LNCaP clone FGC (cell line): Measurements from ENCODE around the gene SERTM2.

ENCODE experiments used
- DNase-seq: peaks from one replicate; pipeline ENCODE4 v3.0.0-alpha.2; 2011; ENCODE audit warnings: low read depth
- H3K4me3 ChIP-seq: 2 replicates; pipeline ENCODE4 v1.5.1; 2011; ENCODE audit warnings: mild to moderate bottlenecking, low read depth, low read length, control low read depth
- TF ChIP-seq, protein P1 (sequence below): IDR thresholded peaks from 2 replicates; pipeline ENCODE4 v1.5.1; 2012; ENCODE audit warnings: mild to moderate bottlenecking; ENCODE audit not compliant: control insufficient read depth, insufficient read depth; ENCODE audit errors: extremely low read depth

Gene SERTM2

DNA sequence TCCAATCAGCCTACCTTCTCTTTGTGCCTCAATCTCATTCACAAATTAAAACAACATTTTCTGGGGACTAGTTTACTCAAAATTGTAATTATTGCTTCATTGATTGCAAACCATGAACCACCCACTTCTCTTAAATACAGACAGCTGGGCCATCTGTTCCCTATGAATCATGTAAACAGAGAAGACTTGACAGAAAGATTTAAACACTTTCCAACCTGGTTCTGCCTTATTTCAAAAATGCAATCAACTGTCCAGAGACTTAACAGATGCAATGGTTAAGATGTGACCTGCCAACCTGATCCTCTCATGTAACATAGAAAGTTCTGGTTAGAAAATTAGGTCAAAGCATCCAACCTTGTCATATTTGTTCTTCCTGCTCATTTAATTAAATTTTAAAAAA is 20.8 kb upstream of the SERTM2 start:
- TF ChIP-seq, protein P1, sequence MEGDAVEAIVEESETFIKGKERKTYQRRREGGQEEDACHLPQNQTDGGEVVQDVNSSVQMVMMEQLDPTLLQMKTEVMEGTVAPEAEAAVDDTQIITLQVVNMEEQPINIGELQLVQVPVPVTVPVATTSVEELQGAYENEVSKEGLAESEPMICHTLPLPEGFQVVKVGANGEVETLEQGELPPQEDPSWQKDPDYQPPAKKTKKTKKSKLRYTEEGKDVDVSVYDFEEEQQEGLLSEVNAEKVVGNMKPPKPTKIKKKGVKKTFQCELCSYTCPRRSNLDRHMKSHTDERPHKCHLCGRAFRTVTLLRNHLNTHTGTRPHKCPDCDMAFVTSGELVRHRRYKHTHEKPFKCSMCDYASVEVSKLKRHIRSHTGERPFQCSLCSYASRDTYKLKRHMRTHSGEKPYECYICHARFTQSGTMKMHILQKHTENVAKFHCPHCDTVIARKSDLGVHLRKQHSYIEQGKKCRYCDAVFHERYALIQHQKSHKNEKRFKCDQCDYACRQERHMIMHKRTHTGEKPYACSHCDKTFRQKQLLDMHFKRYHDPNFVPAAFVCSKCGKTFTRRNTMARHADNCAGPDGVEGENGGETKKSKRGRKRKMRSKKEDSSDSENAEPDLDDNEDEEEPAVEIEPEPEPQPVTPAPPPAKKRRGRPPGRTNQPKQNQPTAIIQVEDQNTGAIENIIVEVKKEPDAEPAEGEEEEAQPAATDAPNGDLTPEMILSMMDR: no peak
- no peak overlapping the region for H3K4me3 ChIP-seq
- no peak for DNase-seq

DNA sequence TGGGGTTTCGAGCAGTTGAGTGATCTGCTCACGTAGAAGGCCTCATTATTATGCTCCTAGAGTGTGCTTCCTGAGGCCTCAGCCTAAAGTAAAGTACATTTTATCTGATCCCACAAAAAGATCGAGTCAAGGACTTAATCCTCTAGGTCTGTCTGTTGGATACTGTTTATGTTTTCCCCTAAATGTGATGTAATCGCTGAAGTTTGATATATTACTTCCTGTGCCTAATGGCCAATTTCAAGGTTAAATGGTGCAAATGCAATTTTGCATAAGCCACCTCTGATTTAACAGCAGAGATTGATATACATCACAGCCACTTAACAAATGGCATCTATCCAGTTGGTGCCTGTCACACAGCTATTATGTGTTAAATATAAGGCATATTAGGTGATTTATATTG is 19.4 kb upstream of the SERTM2 start:
- H3K4me3 ChIP-seq: no peak overlapping the region
- DNase-seq: no peak
- TF ChIP-seq, protein P1: no peak

GRCh38 chrX:111498538-111499103 is 12.8 kb upstream of the SERTM2 start:
- no peak for DNase-seq
- no peak overlapping the region for H3K4me3 ChIP-seq
- TF ChIP-seq, protein P1: no peak

DNA sequence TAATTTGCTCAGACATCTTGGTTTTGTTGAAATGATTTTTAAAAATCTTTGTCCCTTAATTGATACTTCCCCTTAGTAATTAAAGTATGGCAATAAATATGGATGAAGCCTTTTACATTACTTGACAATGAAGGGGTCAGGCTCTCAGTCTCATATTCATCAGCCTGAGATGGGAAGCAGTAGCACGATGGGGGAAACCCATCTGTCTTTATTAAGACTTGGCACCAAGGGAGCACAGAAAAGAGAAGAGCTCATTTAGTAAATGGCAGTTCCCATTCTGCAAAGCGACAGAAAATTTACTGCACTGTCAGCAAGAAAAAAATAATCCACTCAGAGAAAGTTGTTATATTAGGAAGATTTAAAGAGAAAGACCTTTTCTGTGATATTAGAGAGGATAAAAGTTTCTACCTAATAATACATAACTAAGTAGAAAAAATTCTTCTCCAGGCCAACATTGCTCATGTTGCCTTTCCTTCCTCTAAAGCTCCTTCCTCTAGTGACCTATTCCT is 7.9 kb upstream of the SERTM2 start:
- DNase-seq: no peak
- no peak overlapping the region for H3K4me3 ChIP-seq
- TF ChIP-seq, protein P1: no peak

DNA sequence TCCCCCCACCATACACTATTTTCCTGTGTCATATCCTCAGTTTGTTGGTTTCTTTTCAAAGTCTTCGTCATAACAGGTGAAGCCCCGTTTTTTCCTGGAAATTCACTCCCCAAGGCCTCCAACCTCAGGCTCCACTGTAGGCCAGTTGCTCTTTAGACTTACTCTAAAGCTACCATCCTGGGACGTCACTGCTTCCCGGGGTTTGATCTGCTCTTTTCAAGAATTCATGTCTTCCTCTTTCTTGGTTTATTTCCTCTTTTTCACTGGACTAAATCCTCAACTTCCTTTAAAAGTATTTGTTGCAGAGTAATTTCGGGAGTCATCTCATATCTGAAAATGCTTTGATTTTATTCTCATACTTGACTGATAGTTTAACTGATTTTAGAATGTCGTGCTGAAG is 6.5 kb upstream of the SERTM2 start:
- TF ChIP-seq, protein P1: no peak
- DNase-seq: no peak

DNA sequence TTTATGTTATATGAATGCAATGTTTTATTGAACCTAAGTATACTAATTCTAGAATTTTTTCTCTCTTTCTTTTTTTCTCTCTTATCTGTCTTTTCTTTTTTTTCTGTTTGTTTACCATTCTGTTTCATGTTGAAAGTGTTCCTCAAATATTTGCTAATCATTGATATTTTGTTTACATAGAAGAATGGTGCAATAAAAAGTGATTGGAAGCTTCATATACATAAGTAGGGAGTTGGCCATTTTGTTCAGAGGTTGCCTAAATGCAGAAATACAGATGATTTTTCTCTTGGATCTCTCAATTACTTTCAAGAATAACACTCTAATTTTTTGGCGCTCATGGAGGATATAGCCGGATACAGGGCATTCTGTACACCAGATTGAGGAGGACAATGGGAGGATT is 5.7 kb upstream of the SERTM2 start:
- TF ChIP-seq, protein P1: no peak
- DNase-seq: no peak
- no peak overlapping the region for H3K4me3 ChIP-seq

More for the DNA sequence above, 6.5 kb upstream of the SERTM2 start:
- H3K4me3 ChIP-seq: no peak overlapping the region

- H3K4me3 ChIP-seq: no peak overlapping the region
- TF ChIP-seq, protein P1: no peak
- no peak for DNase-seq
Observed at GRCh38 chrX:111506826-111507225, 4.6 kb upstream of the SERTM2 start.
